Stomach (tissue), 4 donors: ENCODE results near the gene MFGE8.

Experiments
- POLR2AphosphoS5 ChIP-seq, 3 donors: sonication (generic); formaldehyde crosslinking; IDR thresholded peaks; one replicate each; pipeline ENCODE4 v1.6.1; 2016; ENCODE audit warnings: antibody characterized with exemption in 3 of 3
- TF ChIP-seq, protein P1 (sequence below), 7 experiments: fragments of 450-650 bp in 4 of 7; fragments of 200-600 bp in 3 of 7; sonication (generic) in 3 of 7; IDR thresholded peaks; one replicate each; pipeline ENCODE4 v1.5.1; 2016 to 2019; ENCODE audit warnings: antibody characterized with exemption in 7 of 7, control low read depth in 2 of 7, mild to moderate bottlenecking in 1 of 7

DNA sequence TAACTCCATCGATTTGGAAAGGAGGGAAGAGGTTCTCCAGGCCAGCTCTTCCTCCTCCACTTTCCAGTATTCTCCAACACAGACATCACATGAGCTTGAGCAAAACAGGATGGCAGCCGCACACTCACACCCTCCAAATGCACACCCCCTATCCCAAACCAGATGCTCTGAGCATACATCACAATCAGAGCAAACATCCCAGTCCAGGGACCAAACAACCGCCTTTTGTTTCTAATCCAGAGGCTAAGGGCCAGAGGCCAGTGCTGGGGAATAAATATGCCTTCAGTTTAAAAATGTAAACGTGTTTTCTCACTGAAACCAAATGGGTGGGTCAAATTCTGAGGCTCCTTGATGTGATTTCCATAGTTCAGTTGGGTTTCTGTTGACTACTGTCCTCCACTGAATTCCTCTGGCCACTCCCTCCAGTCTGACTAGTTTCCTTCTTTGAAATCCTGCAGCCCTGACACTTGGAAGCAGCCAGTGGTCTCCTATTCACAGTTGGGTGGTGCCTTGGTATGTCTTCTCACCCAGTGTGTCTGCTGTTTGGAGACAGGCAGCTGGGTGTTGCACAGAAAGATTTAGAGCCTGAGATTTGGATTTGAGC lies 19.2 kb upstream of the MFGE8 start:
- TF ChIP-seq POLR2AphosphoS5 (IDR thresholded peaks at IDR 0.05) = no peak
- TF ChIP-seq, protein P1, sequence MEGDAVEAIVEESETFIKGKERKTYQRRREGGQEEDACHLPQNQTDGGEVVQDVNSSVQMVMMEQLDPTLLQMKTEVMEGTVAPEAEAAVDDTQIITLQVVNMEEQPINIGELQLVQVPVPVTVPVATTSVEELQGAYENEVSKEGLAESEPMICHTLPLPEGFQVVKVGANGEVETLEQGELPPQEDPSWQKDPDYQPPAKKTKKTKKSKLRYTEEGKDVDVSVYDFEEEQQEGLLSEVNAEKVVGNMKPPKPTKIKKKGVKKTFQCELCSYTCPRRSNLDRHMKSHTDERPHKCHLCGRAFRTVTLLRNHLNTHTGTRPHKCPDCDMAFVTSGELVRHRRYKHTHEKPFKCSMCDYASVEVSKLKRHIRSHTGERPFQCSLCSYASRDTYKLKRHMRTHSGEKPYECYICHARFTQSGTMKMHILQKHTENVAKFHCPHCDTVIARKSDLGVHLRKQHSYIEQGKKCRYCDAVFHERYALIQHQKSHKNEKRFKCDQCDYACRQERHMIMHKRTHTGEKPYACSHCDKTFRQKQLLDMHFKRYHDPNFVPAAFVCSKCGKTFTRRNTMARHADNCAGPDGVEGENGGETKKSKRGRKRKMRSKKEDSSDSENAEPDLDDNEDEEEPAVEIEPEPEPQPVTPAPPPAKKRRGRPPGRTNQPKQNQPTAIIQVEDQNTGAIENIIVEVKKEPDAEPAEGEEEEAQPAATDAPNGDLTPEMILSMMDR (IDR thresholded peaks at IDR 0.05) = no peak
